CD4-positive, alpha-beta T cell treated with Interleukin-6 at 100 ng/mL for 8 hours (primary cell): Measurements from ENCODE around the gene SPATA46.
"Not testable (repeated sequence)": the region's sequence is repeated elsewhere in the genome, so short reads cannot be mapped to it uniquely, and the experiment has no call there.

ENCODE experiments used
- DNase-seq: peaks from one replicate; pipeline ENCODE4 v3.0.0-alpha.2; 2020; ENCODE audit warnings: mixed read lengths, low spot score

SPATA46 gene

DNA sequence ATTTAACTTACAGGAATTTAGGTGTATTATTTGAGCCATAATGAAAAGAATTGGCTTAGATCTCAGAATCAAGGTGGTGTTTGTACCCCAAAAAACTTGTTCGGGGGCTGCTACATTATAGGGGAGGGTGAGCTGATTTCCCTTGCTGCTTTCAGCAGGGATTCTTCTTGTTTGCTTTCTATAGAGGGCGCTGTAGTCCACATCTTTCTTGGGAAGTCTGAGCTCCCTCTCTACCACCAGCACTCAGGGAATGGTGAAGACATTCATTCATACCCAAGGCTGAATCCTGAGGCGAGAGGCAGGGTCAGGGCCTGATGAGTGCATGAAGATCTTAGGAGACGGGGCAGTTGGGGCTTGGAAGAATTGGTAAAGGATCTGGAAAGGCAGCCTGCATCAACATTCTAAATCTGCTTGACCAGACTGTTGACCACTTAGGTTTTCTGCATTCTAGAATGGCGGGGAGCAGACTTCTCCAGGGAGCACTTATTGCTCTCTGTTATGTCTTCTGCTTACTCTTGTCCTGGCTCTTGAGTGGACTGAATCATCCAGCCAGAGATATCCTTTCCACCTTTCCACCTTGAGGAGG is 18.9 kb downstream of the SPATA46 start:
- no peak for DNase-seq

GRCh38 chr1:162353702-162354101 is 23.0 kb downstream of the SPATA46 start:
- DNase-seq = no peak

DNA sequence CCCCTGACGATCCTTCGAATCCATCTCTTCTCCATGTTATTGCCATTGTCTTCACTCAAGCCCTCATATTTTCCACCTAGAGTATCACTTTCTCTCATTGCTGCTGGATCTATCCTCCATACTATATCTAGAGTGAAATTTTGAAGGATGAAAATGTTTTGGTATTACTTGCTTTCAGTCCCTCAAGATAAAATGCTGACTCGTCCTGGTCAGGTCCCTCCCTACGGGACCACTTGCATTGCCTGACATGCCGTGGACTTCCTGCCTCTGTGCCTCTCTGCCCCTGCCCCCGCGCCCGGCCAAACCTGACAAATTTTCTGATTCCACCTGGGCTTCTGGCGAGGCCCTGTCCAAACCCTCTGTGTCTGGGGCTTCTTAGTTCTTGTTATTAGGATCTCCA is 23.6 kb downstream of the SPATA46 start:
- no peak for DNase-seq

DNA sequence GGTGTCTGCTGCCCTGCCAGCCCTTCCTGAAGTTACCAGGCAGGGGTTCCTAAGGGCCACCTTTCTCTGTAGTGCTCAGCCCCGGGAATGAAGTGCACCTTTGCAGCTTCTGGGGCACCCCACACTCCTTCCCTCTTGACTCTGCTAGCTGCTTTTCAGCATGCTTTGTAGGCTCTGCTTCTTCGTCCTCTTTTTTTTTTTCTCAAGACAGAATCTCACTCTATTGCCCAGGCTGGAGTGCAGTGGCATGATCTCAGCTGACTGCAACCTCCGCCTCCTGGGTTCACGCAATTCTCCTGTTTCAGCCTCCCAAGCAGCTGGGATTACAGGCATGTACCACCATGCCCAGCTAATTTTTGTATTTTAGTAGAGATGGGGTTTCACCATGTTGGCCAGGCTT is 24.8 kb downstream of the SPATA46 start:
- not testable (repeated sequence) for DNase-seq

GRCh38 chr1:162351246-162351842 is 25.3 kb downstream of the SPATA46 start:
- DNase-seq = no peak

GRCh38 chr1:162349635-162350330 is 26.9 kb downstream of the SPATA46 start:
- no peak for DNase-seq

- DNase-seq = no peak
Observed at GRCh38 chr1:162347281-162347680, 29.4 kb downstream of the SPATA46 start.

DNA sequence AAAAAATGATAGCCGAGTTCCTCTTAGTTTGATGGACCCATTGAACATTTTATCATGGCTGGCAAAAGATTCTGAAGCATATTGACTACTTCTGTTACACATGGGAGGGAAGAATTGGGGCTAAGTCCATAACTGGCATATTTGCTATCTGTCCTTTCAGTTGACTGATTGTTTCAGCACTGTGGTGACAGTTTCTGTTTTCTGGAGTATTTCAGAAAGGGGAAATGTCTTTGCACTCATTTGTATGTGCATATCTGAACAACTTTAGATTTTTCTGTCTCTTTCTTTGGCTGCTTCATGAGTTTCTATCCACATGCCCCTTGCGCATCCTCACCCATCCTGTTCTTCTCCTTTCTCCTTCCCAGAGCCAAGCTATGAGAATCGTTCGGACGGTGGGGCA is 33.2 kb downstream of the SPATA46 start:
- DNase-seq = no peak

DNA sequence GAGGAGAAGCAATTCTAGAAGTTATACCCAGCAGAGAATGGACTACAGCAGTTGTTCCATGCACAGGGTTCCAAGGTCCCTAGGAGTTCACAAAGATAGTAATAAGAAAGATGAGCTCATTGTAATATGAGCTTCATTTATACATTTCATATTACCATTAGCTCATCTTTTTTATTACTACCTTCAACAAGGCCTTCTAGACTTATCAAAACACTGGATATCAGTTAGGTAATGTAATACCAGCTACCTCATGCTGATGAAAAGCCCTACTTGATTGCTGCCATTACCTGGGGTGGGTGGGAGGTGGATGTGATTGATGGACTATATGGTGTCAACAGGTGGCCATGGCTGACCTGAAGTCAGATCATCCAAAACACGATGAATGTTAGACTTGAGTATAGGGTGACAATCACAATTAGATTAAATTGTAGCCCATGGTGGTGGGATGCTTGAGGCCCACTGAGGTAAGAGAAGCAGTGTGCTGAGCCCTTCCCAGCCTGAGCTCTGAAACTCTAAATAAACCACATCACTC is 34.1 kb downstream of the SPATA46 start:
- DNase-seq = no peak

DNA sequence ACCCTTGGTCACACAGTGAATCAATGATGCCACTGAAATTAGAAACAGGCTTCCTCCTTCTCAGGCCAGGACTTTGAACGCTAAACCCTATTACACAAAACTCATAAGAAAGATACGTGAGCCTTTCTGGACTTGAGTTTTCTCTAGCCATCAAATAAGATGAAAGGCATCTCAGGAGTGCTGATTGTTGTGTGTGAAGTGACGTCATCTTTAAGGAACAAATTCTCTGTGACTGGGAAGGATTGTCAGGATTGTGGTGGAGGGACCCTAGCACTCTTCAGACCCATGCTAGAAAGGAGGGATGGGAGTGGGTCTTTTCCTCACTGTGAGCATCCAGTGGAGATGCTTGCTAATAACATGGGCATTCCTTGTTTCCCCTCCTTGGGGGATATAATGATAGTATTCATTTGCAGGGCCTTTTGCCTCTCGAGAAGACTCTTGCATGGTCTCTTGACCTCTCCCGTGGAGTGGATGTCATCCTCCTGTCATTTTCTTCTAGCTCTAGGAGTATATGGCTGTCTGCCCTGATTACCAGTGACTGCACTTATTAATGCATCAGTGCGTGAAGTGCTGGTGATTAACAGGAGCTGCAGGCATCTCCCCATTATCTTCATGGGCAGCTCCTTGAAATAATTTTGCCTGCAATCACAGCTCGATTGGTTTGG is 39.9 kb downstream of the SPATA46 start:
- DNase-seq = no peak

DNA sequence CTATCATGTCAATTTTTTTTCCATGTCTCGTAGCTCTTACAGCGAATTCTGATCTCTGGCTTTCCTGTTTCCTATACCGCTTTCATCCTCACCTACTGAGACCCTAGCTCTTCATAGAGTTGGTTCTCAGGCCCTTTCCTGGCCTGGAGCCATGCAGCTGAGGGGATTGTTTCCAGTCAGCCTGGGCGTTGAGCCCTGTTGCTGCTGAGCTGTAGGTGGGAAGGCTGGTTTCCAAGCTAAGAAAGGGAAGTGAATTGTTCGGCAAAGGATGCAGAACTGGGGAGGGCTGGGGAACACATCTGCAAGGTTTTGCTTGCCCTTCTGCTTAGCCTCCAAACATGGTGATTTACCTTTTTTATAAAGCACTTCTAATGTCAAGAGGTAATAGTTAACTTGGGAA is 41.5 kb downstream of the SPATA46 start:
- DNase-seq = no peak

- DNase-seq = no peak
Observed at GRCh38 chr1:162333991-162334390, 42.7 kb downstream of the SPATA46 start.

DNA sequence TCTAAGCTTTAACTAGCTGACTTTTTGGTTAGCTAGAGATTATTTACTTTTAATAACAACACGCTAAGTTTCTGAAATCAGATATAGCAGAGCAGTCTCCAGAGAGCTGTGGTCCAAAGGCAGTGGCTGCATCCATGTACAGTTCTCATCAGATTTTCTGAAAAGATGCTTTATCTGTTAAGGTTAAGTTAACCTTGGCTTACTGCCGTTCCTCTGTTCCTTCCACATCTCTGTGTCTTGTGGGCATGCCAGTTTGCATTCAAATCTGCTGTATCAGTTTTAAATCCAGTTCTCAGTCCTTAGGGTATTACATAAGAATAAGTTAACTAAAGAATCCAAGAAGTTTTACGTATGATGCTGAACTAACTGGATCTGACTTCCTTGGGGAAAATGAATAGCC is 46.8 kb downstream of the SPATA46 start:
- no peak for DNase-seq

- DNase-seq = no peak
Observed at GRCh38 chr1:162328512-162328911, 48.1 kb downstream of the SPATA46 start.

- DNase-seq = no peak
Observed at GRCh38 chr1:162327788-162328165, 48.9 kb downstream of the SPATA46 start.

GRCh38 chr1:162327144-162327787 is 49.4 kb downstream of the SPATA46 start:
- no peak for DNase-seq

- no peak for DNase-seq
Observed at GRCh38 chr1:162326559-162326958, 50.1 kb downstream of the SPATA46 start.

DNA sequence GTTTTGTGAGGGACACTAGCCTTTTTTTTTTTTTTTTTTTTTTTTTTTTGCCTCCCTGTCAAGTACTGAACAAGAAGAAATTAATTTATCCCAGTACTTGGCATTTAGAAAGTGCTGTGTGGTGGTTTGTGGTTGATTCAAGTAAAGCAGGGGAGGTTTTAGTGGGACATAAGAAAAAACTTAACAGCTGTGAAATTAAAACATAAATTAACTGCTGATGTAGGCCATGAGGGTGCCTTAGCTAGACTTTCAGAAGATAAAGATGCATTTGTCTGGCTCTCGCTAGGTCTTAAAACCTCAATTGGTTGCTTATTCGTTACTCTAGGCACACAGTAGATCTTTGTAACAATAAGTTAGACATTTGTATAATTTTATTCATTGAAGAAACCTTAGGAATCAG is 52.3 kb downstream of the SPATA46 start:
- no peak for DNase-seq
